Urinary bladder (tissue), 4 donors: ENCODE results near the gene ARMH1. TPM values are rescaled to one million over a fixed set of nuclear protein-coding genes. Genes with fewer than 3 reads are reported as not detected.
"Not testable (repeated sequence)": the region's sequence is repeated elsewhere in the genome, so short reads cannot be mapped to it uniquely, and the experiment has no call there.

Experiments used
- DNase-seq: peaks from one replicate; pipeline ENCODE4 v3.0.0-alpha.2; 2015; ENCODE audit errors: extremely low spot score
- H3K27ac ChIP-seq: one replicate; pipeline ENCODE4 v1.5.1; 2013; ENCODE audit warnings: low read depth, mild to moderate bottlenecking, moderate library complexity
- H3K36me3 ChIP-seq: one replicate; pipeline ENCODE4 v1.6.1; 2013; ENCODE audit warnings: mild to moderate bottlenecking, moderate library complexity; ENCODE audit not compliant: insufficient read depth
- H3K4me1 ChIP-seq: one replicate; pipeline ENCODE4 v1.6.1; 2013; ENCODE audit warnings: mild to moderate bottlenecking, moderate library complexity; ENCODE audit not compliant: insufficient read depth
- H3K4me3 ChIP-seq: one replicate; pipeline ENCODE4 v1.5.1; 2013; ENCODE audit warnings: low read depth, low read length
- WGBS: extraction: QIAGEN DNeasy Blood & Tissue Kit; methylation state at CpG from one replicate; pipeline ENCODE4 v1.1.7; 2013; 5-methylcytosine and 5-hydroxymethylcytosine counted together
- polyA plus RNA-seq: library from polyadenylated mRNA; stranded (reverse); fragments of 200-250 nt; gene quantifications from one replicate; pipeline ENCODE4 v1.2.3, GENCODE V29; 2013
- total RNA-seq: library from RNA; depleted of rRNA; stranded (reverse); fragments of >200 nt; gene quantifications from one replicate; pipeline ENCODE4 v1.2.3, GENCODE V29; 2014
- donor health status: healthy with polysubstance abuse.
- donor health status: healthy.

The ARMH1 gene
- total and polyA plus RNA-seq, 2 donors: 1.4 to 3.5 TPM

DNA sequence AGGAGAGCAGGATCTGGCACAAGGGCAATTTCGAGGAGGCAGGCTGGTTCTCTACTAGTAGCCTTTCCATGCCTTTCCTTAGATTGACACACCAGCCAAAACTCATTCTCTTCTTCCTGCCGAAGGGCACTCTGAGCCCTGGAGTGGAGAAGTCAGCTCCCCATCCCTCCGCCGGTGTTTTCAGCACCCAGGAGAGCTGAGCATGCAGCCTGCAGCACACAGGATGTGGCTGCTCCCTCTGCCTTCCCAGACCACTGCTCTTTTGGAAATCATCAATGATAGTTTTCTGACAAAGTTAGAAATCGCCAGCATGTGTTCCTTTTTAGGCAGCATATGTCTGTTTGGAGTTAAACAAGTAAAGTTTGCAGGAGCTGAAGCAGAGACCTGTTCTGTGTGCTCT lies 44.8 kb downstream of the ARMH1 start:
- DNase-seq: no peak
- no peaks in the 10 kb centered on the region for H3K36me3 ChIP-seq
- H3K4me3 ChIP-seq: no peak overlapping the region
- no peak overlapping the region for H3K27ac ChIP-seq
- WGBS: 54% methylated on average over 5 of the region's 5 CpGs
- no peaks in the 10 kb centered on the region for H3K4me1 ChIP-seq

GRCh38 chr1:44720281-44720680 lies 45.8 kb downstream of the ARMH1 start:
- Histone ChIP-seq H3K27ac (no peak overlapping the region), H3K4me3 (no peak overlapping the region), H3K36me3 (no peaks in the 10 kb centered on the region), H3K4me1 (no peaks in the 10 kb centered on the region)
- no peak for DNase-seq
- WGBS: 77% methylated on average over 4 of the region's 4 CpGs

DNA sequence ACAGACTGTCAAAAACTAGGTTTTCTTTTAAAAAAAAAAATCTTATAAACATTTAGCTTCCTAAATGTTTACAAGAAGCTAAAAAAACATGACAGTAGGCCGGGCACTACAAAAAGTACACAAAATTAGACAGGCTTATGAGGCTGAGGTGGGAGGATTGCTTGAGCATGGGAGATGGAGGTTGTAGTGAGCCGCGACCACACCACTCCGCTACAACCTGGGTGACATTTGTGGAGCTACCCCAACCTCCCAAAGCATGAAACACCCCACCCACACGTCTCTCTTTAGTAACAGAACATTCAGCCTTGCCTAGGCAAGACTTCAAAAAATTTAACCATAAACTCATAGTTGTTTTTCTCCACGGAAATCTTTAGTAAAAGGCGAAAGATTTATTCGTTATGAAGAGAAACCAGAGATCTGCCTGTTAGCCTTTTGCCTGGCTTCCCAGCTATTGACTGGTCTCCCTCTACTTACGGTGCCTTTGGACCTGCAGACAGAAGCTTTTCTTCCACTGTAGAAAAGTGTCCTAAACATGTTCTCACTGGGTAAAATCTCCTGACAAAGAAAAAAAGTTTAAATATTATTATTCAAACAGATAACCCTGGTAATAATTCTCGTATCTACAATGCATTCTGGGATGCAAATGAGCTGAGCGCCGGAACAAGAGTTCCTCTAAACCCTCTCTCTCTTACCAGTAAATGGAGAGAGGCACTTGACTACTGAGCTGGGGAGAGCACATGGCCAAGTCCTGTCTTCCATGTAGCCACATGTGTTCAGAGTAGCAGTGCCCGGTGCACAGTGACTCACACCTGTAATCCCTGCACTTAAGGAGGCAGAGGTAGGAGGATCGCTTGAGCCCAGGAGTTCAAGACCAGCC lies 47.2 kb downstream of the ARMH1 start:
- H3K4me1 ChIP-seq: no peaks in the 10 kb centered on the region
- peak; percentile 46 for DNase-seq
- H3K36me3 ChIP-seq: no peaks in the 10 kb centered on the region
- WGBS: 32% methylated on average over 14 of the region's 14 CpGs
- H3K4me3 ChIP-seq: no peak overlapping the region
- H3K27ac ChIP-seq: peak overlapping the region; percentile 12

DNA sequence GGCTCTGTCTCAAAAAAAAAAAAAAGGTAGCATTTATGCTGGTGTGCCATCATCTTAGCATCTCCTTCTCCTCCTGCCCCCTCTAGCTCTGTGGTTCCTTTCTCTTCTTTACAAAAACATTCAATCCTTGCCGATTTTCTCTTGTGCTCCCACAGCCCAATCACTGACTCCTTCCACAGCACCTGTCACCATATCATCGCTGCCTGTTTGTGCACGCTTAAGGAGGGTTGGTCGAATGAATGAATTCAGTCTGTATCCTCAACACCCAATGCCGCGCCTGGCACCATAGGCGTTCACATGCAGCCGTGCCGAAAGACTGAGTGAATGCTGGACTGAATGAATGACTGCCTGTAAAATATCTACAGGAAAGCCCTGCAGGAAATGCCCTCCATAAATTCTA lies 48.5 kb downstream of the ARMH1 start:
- Histone ChIP-seq H3K4me1 (no peaks in the 10 kb centered on the region), H3K36me3 (no peaks in the 10 kb centered on the region), H3K27ac (no peak overlapping the region), H3K4me3 (no peak overlapping the region)
- 85% methylated on average over 9 of the region's 9 CpGs for WGBS
- DNase-seq: no peak

DNA sequence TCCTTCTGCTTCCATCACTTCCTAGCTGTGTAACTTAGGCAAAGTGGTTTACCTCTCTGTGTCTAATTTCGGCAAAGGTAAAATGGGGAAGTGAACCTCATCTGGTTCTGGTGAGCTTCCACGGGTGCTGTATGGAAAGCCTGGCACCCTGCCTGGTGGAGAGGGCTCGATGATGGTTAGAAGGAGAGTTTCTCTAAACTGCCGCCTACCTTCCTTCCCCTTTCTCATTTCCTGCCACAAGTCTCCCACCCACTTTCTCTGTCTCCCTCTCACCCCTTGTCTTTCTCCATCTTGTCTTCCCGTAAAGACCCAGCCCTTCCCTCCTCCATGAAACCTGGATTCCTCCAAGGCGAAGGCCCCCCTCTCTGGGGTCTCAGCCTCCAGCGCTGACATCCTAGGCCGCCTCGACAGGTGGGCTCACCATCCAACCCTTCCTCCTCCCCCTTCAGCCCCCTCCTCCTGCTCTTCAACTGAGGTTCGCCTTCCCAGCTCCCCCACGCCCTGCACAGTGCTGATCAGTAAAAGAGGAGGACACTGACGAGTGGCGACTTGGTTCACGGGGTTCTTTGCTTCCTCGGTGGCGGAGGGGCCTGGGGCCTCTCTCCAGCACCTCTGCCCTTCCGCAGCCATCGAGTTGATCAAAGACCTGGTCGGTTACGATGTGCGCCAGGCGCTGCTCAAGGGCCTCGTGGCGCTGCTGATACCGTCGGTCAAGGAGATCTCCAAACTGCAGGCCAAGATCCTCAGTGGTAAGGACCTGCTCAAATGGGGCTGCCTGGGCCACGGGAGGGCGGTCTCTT lies 49.2 kb downstream of the ARMH1 start:
- H3K4me1 ChIP-seq: no peaks in the 10 kb centered on the region
- 82% methylated on average over 28 of the region's 28 CpGs for WGBS
- no peak for DNase-seq
- no peak overlapping the region for H3K4me3 ChIP-seq
- no peaks in the 10 kb centered on the region for H3K36me3 ChIP-seq
- no peak overlapping the region for H3K27ac ChIP-seq

DNA sequence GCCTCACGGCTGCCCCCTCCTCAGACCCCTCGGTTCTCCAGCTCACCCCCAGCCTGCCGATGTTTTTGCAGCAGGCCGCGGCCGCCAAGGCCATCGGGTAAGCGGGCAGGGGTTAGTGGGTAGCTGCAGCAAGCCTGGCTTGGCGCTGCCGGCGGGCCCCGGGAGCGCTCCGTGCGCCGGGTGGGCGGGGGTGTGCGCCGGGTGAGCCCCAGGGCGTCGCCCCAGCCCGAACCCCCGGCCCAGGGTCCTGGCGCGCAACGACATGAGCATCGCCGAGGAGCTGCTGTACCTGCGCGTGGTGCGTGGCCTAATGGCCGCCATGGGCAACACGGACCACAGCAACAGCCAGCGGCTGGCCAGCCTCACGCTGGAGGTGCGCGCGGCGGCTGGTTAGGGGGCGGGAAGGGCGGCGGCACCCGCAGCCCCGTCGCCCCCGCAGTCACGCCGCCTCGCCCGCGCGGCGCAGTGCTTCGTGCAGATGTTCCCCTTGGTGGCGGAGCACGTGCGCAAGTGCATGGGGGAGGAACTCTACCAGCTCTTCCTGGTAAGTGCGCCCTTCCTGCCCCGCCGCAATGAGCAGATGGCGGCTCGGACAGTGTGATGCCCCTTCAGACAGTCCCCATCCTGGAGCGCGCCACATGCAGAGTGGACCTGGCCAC lies 49.9 kb downstream of the ARMH1 start:
- Histone ChIP-seq H3K36me3 (no peaks in the 10 kb centered on the region), H3K4me3 (no peak overlapping the region), H3K27ac (no peak overlapping the region), H3K4me1 (no peaks in the 10 kb centered on the region)
- WGBS: 84% methylated on average over 64 of the region's 64 CpGs
- DNase-seq: no peak

DNA sequence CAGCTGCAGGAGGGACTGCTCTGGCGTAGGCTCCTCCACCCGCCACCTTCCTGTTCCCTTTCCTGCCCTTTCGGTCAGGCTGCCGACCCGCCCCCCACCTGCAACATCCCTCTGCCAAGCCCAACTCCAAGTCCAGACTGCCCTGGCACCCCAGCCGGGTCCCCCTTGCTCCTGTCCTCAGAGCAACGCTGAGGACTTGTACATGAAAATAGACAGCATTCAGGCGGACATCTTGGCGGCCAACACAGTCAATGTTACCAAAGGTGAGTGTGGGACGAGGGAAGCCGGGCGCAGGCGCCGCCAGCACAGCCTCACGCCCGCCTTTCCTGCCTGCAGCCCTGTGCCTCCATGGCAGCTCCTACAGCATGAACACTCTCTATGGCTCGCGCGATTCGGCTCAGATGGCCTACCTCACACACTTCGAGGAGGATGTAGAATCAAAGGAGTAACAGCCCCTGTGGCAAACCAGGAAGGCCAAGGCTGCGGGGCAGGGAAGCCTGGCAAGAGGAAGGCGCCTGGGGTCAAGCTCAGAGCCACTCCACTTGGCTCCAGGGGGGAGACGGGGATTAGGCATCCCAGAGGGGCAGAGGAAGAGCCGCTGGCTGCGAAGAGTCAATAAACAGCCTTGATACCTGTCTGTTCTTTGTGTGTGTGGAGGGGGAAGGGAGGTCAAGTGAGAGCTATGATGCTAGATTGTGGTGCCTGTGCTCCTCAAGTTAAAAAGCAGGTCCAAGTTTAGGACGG lies 50.6 kb downstream of the ARMH1 start:
- Histone ChIP-seq H3K36me3 (no peaks in the 10 kb centered on the region), H3K27ac (no peak overlapping the region), H3K4me3 (no peak overlapping the region), H3K4me1 (no peaks in the 10 kb centered on the region)
- 85% methylated on average over 27 of the region's 27 CpGs for WGBS
- no peak for DNase-seq

- DNase-seq: peak; percentile 94
- Histone ChIP-seq H3K4me3 (no peak within 1 kb of the TSS), H3K27ac (peak within 1 kb of the TSS; percentile 68), H3K36me3 (no peaks in the 10 kb centered on the region), H3K4me1 (no peaks in the 10 kb centered on the region)
- WGBS: 2% methylated on average over 19 of the region's 19 CpGs
These were observed 56.4 kb downstream of the ARMH1 start, which contains the start of gene RNU5D-1 for GRCh38 chr1:44730741-44731512. RNU5D-1 (minus strand) TSS chr1:44731170.

- WGBS: 46% methylated on average over 1 of the region's 1 CpG
- DNase-seq: no peak
- H3K27ac ChIP-seq: no peak overlapping the region
- no peaks in the 10 kb centered on the region for H3K36me3 ChIP-seq
- no peak overlapping the region for H3K4me3 ChIP-seq
- no peaks in the 10 kb centered on the region for H3K4me1 ChIP-seq
These were observed 58.9 kb downstream of the ARMH1 start for GRCh38 chr1:44733365-44733764.

- DNase-seq: no peak
- H3K27ac ChIP-seq: no peak overlapping the region
These were observed 59.3 kb downstream of the ARMH1 start for GRCh38 chr1:44733784-44734183.

DNA sequence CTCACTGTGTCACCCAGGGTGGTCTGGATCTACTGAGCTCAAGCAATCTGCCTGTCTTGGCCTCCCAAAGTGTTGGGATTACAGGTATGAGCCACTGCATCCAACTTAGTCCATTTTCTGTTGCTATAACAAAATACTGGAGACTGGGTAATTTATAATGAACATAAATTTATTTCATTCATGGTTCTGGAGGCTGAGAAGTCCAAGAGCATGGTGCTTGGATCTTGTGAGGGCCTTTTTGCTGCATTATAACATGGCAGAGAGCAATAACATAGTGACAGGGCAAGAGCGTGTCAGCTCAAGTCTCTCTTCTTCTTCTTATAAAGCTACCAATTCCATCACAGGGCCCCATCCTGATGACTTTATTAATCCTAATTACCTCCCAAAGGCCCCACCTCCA lies 61.5 kb downstream of the ARMH1 start:
- WGBS: 97% methylated on average over 1 of the region's 1 CpG
- H3K4me1 ChIP-seq: no peaks in the 10 kb centered on the region
- no peaks in the 10 kb centered on the region for H3K36me3 ChIP-seq
- no peak overlapping the region for H3K4me3 ChIP-seq
- no peak for DNase-seq
- H3K27ac ChIP-seq: no peak overlapping the region

More at GRCh38 chr1:44733784-44734183, 59.3 kb downstream of the ARMH1 start:
- no peak overlapping the region for H3K4me3 ChIP-seq
- H3K36me3 ChIP-seq: no peaks in the 10 kb centered on the region
- no peaks in the 10 kb centered on the region for H3K4me1 ChIP-seq
- 86% methylated on average over 1 of the region's 1 CpG for WGBS

DNA sequence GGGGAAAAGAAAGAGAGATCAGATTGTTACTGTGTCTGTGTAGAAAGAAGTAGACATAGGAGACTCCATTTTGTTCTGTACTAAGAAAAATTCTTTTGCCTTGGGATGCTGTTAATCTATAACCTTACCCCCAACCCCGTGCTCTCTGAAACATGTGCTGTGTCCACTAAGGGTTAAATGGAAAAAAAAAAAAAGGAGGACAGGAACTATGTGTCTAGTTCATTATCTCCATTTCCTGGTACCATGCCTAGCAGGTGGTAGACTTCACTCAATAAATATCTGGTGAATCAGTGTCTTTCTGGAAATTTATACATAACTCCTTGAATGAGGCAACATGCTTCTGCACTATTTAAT lies 64.4 kb downstream of the ARMH1 start:
- not testable (repeated sequence) for H3K27ac ChIP-seq, H3K4me1 ChIP-seq, H3K36me3 ChIP-seq, DNase-seq
- 72% methylated on average over 1 of the region's 1 CpG for WGBS
- H3K4me3 ChIP-seq: peak overlapping the region; percentile 29
